ENCODE results near the gene PRPF6. TPM values are rescaled to one million over a fixed set of nuclear protein-coding genes. Genes with fewer than 3 reads are reported as not detected.
A peak's percentile ranks its signal among the peaks of the same experiment; 100 is the strongest.

PRPF6 gene
- total RNA-seq, 1 donor from 2014 or later, result 48.4 TPM

DNA sequence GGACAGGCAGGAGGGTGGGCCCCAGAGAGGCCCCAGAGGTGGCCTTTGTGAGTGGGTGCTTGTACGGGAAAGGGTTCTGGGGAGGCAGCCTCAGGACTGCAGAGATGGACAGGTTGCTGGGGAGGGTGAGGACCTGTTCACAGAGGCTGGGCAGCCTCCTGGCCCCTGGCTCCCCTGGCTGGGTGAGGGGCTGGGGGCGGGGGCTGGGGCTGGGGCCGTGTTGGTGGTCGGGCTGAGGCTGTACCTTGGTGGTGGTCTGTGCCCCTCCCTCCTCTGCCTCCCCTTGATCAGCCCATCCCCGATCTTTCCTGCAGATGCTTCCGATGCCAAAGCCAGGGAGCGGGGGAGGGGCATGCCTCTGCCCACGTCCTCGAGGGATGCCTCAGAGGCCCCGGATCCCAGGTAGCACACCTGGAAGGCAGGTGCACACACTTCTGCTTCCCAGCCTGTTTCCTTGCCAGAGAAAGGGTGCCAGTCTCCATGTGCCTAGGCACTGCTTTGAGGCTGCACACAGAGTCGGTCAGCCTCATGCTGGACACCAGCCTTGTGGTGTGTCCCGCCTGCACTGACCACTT lies 86.9 kb downstream of the PRPF6 start:
- Histone ChIP-seq H3K4me3 (ENCODE audit: low read depth, low read length) (no peak overlapping the region), H3K27me3 (ENCODE audit: control insufficient read depth, insufficient read depth, low read length) (no peaks in the 10 kb centered on the region), H3K36me3 (ENCODE audit: control insufficient read depth, insufficient read depth, low read length) (peaks cover 1% of the 10 kb centered on the region)
- FAIRE-seq, result no peak
- TF ChIP-seq, protein P1, sequence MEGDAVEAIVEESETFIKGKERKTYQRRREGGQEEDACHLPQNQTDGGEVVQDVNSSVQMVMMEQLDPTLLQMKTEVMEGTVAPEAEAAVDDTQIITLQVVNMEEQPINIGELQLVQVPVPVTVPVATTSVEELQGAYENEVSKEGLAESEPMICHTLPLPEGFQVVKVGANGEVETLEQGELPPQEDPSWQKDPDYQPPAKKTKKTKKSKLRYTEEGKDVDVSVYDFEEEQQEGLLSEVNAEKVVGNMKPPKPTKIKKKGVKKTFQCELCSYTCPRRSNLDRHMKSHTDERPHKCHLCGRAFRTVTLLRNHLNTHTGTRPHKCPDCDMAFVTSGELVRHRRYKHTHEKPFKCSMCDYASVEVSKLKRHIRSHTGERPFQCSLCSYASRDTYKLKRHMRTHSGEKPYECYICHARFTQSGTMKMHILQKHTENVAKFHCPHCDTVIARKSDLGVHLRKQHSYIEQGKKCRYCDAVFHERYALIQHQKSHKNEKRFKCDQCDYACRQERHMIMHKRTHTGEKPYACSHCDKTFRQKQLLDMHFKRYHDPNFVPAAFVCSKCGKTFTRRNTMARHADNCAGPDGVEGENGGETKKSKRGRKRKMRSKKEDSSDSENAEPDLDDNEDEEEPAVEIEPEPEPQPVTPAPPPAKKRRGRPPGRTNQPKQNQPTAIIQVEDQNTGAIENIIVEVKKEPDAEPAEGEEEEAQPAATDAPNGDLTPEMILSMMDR (IDR thresholded peaks at IDR 0.05; ENCODE audit: insufficient read depth, low read length, severe bottlenecking), result no peak
- no peak for DNase-seq (ENCODE audit: low read depth)

- no peak overlapping the region for H3K4me3 ChIP-seq (ENCODE audit: low read depth, low read length)
- FAIRE-seq, result no peak
Measured at GRCh38 chr20:64068386-64069208, 87.7 kb downstream of the PRPF6 start.

DNA sequence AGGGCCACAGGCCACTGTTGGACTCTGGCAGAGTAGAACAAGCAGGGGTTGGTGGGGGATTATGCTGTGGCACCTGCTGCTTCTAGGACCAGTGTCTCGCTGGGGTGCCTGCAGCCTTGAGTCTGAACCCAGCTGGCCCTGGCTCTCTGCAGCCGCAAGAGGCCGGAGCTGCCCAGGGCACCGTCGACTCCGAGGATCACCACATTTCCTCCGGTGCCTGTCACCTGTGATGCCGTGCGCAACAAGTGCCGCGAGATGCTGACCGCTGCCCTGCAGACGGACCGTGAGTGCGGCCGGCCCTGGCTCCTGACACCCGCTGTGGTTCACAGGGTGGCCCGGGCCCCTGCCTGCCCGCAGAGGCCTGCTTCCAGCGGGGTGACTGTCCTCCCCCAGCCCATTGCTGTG lies 88.3 kb downstream of the PRPF6 start:
- Histone ChIP-seq H3K27me3 (ENCODE audit: control insufficient read depth, insufficient read depth, low read length) (no peaks in the 10 kb centered on the region), H3K36me3 (ENCODE audit: control insufficient read depth, insufficient read depth, low read length) (peaks cover 4% of the 10 kb centered on the region), H3K4me3 (ENCODE audit: low read depth, low read length) (no peak overlapping the region)
- no peak for FAIRE-seq
- TF ChIP-seq, protein P1 (IDR thresholded peaks at IDR 0.05; ENCODE audit: insufficient read depth, low read length, severe bottlenecking), result no peak
- no peak for DNase-seq (ENCODE audit: low read depth)

More at GRCh38 chr20:64068386-64069208, 87.7 kb downstream of the PRPF6 start:
- Histone ChIP-seq H3K36me3 (ENCODE audit: control insufficient read depth, insufficient read depth, low read length) (peaks cover 1% of the 10 kb centered on the region), H3K27me3 (ENCODE audit: control insufficient read depth, insufficient read depth, low read length) (no peaks in the 10 kb centered on the region)
- TF ChIP-seq, protein P1 (IDR thresholded peaks at IDR 0.05; ENCODE audit: insufficient read depth, low read length, severe bottlenecking), result no peak
- DNase-seq (ENCODE audit: low read depth), result no peak

DNA sequence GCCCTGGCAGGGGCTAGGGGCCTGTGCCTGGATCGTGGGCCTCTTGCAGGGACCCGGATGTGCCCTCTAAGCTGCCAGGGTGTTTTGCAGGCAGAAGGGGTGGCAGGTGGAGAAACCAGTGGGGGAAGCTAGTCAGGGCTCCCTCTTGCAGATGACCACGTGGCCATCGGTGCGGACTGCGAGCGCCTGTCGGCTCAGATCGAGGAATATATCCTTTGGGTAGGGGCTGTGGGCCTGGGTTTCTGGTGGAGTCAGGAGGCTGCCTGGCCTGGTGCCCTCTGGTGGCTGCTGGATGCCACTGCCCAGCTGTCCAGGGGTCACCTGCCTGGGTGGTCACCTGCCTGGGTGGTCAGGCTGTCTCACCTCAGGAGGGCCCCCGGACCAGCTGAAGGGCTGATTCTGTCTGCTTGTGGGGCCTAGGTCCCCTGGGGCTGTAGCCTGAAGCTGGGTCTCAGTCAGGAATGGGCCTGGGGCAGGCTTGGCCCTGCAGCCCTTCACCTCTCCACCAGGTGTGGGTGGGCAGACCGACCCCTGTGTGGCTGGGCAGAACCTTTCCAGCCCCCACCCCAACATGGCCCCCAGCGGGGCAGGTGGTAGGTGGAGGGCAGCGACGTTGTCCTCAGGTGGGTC lies 88.8 kb downstream of the PRPF6 start:
- FAIRE-seq (no peak), DNase-seq (ENCODE audit: low read depth) (no peak)
- TF ChIP-seq, protein P1 (IDR thresholded peaks at IDR 0.05; ENCODE audit: insufficient read depth, low read length, severe bottlenecking), result peak; percentile 85
- no peaks in the 10 kb centered on the region for H3K27me3 ChIP-seq (ENCODE audit: control insufficient read depth, insufficient read depth, low read length)
- peaks cover 4% of the 10 kb centered on the region for H3K36me3 ChIP-seq (ENCODE audit: control insufficient read depth, insufficient read depth, low read length)
- H3K4me3 ChIP-seq (ENCODE audit: low read depth, low read length), result no peak overlapping the region

- H3K36me3 ChIP-seq (ENCODE audit: control insufficient read depth, insufficient read depth, low read length), result peaks cover 4% of the 10 kb centered on the region
- H3K4me3 ChIP-seq (ENCODE audit: low read depth, low read length), result no peak overlapping the region
- DNase-seq (ENCODE audit: low read depth) (no peak), FAIRE-seq (no peak)
- TF ChIP-seq, protein P1 (IDR thresholded peaks at IDR 0.05; ENCODE audit: insufficient read depth, low read length, severe bottlenecking), result no peak
- H3K27me3 ChIP-seq (ENCODE audit: control insufficient read depth, insufficient read depth, low read length), result no peaks in the 10 kb centered on the region
Measured at GRCh38 chr20:64070244-64070993, 89.5 kb downstream of the PRPF6 start.
